ENCODE measurements around the gene EIF4EBP2. TPM values are rescaled to one million over a fixed set of nuclear protein-coding genes. Genes with fewer than 3 reads are reported as not detected.

Gene EIF4EBP2
- total and polyA plus RNA-seq, 2 experiments from 2014 or later, result 42.0 to 131 TPM

GRCh38 chr10:70357565-70357964 lies 46.4 kb upstream of the EIF4EBP2 start:
- no peaks in the 10 kb centered on the region for H3K9me3 Mint-ChIP-seq
- no peak for DNase-seq (ENCODE audit: low spot score)
- no peaks in the 10 kb centered on the region for H3F3A ChIP-seq (replicated peaks; ENCODE audit: low read depth)
- peaks cover 8% of the 10 kb centered on the region for H3K27me3 Mint-ChIP-seq (ENCODE audit: insufficient read depth, low read depth, poor library complexity)
- H2AFZ ChIP-seq, result no peak overlapping the region
- no peak overlapping the region for H3K4me3 ChIP-seq
- no peaks in the 10 kb centered on the region for H3K79me2 ChIP-seq (replicated peaks; ENCODE audit: insufficient read depth)
- H3K4me3 Mint-ChIP-seq, result no peak overlapping the region
- H3K4me1 ChIP-seq (ENCODE audit: insufficient read depth), result no peaks in the 10 kb centered on the region
- ATAC-seq, result no peak
- H3K36me3 Mint-ChIP-seq (ENCODE audit: low read depth), result no peaks in the 10 kb centered on the region
- no peaks in the 10 kb centered on the region for H3K27me3 ChIP-seq (ENCODE audit: insufficient read depth)
- H3K4me2 ChIP-seq, result no peak overlapping the region
- no peak overlapping the region for H3K27ac ChIP-seq (ENCODE audit: low read depth)
- H3K9me2 ChIP-seq (ENCODE audit: insufficient read depth), result no peaks in the 10 kb centered on the region
- TF ChIP-seq REST (IDR thresholded peaks at IDR 0.05; ENCODE audit: unreplicated experiment) (no peak), EZH2phosphoT487 (IDR thresholded peaks at IDR 0.05; ENCODE audit: unreplicated experiment) (no peak), CREB1 (CRISPR knock-in tag; IDR thresholded peaks at IDR 0.05; ENCODE audit: low read depth) (no peak)
- H3K4me1 Mint-ChIP-seq, result peaks cover 6% of the 10 kb centered on the region; the same call in 2 of the 3 replicates
- H3K27ac Mint-ChIP-seq, result no peak overlapping the region
- H3K36me3 ChIP-seq (ENCODE audit: insufficient read depth), result no peaks in the 10 kb centered on the region
- peaks cover 4% of the 10 kb centered on the region for H4K20me1 ChIP-seq (replicated peaks; ENCODE audit: insufficient read depth)

GRCh38 chr10:70358446-70358845 lies 45.5 kb upstream of the EIF4EBP2 start:
- Histone ChIP-seq H2AFZ (no peak overlapping the region), H3K27me3 (ENCODE audit: insufficient read depth) (no peaks in the 10 kb centered on the region), H3K4me1 (ENCODE audit: insufficient read depth) (no peaks in the 10 kb centered on the region), H4K20me1 (replicated peaks; ENCODE audit: insufficient read depth) (peaks cover 5% of the 10 kb centered on the region), H3K9me2 (ENCODE audit: insufficient read depth) (no peaks in the 10 kb centered on the region), H3K4me3 (no peak overlapping the region), H3F3A (replicated peaks; ENCODE audit: low read depth) (no peaks in the 10 kb centered on the region), H3K79me2 (replicated peaks; ENCODE audit: insufficient read depth) (0 out of 2 replicates have a peak, but pooled peaks cover 2% of the 10 kb centered on the region), H3K4me2 (no peak overlapping the region), H3K27ac (ENCODE audit: low read depth) (no peak overlapping the region), H3K36me3 (ENCODE audit: insufficient read depth) (no peaks in the 10 kb centered on the region)
- Mint-ChIP-seq H3K9me3 (no peaks in the 10 kb centered on the region), H3K27ac (no peak overlapping the region; the same call in 1 of the 2 replicates), H3K4me3 (no peak overlapping the region), H3K4me1 (peaks cover 6% of the 10 kb centered on the region; the same call in 2 of the 3 replicates), H3K36me3 (ENCODE audit: low read depth) (no peaks in the 10 kb centered on the region), H3K27me3 (ENCODE audit: insufficient read depth, low read depth, poor library complexity) (peaks cover 8% of the 10 kb centered on the region)
- DNase-seq (ENCODE audit: low spot score) (peak; percentile 18), ATAC-seq (peak; percentile 72)
- no peak for TF ChIP-seq CREB1 (CRISPR knock-in tag; IDR thresholded peaks at IDR 0.05; ENCODE audit: low read depth)

- no peak overlapping the region for H2AFZ ChIP-seq
- no peak overlapping the region for H3K27ac ChIP-seq (ENCODE audit: low read depth)
- no peaks in the 10 kb centered on the region for H3K27me3 ChIP-seq (ENCODE audit: insufficient read depth)
- H3K4me2 ChIP-seq, result no peak overlapping the region
- H3K36me3 Mint-ChIP-seq (ENCODE audit: low read depth), result no peaks in the 10 kb centered on the region
- H3K27me3 Mint-ChIP-seq (ENCODE audit: insufficient read depth, low read depth, poor library complexity), result peaks cover 10% of the 10 kb centered on the region
- peaks cover 9% of the 10 kb centered on the region; the same call in 2 of the 3 replicates for H3K4me1 Mint-ChIP-seq
- no peak overlapping the region for H3K4me3 Mint-ChIP-seq
- no peaks in the 10 kb centered on the region for H3F3A ChIP-seq (replicated peaks; ENCODE audit: low read depth)
- no peaks in the 10 kb centered on the region for H3K9me3 Mint-ChIP-seq
- no peaks in the 10 kb centered on the region for H3K36me3 ChIP-seq (ENCODE audit: insufficient read depth)
- H4K20me1 ChIP-seq (replicated peaks; ENCODE audit: insufficient read depth), result peaks cover 10% of the 10 kb centered on the region
- H3K9me2 ChIP-seq (ENCODE audit: insufficient read depth), result no peaks in the 10 kb centered on the region
- ATAC-seq, result no peak
- no peaks in the 10 kb centered on the region for H3K4me1 ChIP-seq (ENCODE audit: insufficient read depth)
- H3K79me2 ChIP-seq (replicated peaks; ENCODE audit: insufficient read depth), result peaks cover 5% of the 10 kb centered on the region; the same call in 1 of the 2 replicates
- no peak for DNase-seq (ENCODE audit: low spot score)
- no peak overlapping the region for H3K4me3 ChIP-seq
- H3K27ac Mint-ChIP-seq, result no peak overlapping the region
- TF ChIP-seq ZNF331 (CRISPR knock-in tag; IDR thresholded peaks at IDR 0.05; ENCODE audit: low read depth) (no peak), POLR2AphosphoS5 (IDR thresholded peaks at IDR 0.05; ENCODE audit: low read depth) (no peak), ZNF114 (CRISPR knock-in tag; IDR thresholded peaks at IDR 0.05) (no peak), CTCF (conservative IDR thresholded peaks at IDR 0.05; ENCODE audit: low read depth in 2 of 2) (no peak), STAT1 (IDR thresholded peaks at IDR 0.05; ENCODE audit: unreplicated experiment) (no peak), EZH2 (IDR thresholded peaks at IDR 0.05; ENCODE audit: low read depth, unreplicated experiment) (no peak), JUNB (IDR thresholded peaks at IDR 0.05; ENCODE audit: unreplicated experiment) (no peak), NANOG (IDR thresholded peaks at IDR 0.05; ENCODE audit: borderline replicate concordance) (no peak), REST (IDR thresholded peaks at IDR 0.05; ENCODE audit: unreplicated experiment) (no peak)
Measured at GRCh38 chr10:70359017-70359550, 44.9 kb upstream of the EIF4EBP2 start.
